GM23338 (cell line): ENCODE measurements around the gene COMMD7. TPM values are rescaled to one million over a fixed set of nuclear protein-coding genes. Genes with fewer than 3 reads are reported as not detected.

Source experiments
- CREB1 ChIP-seq: fragments of 250-450 bp; sonication (Bioruptor Pico); IDR thresholded peaks from 2 replicates; pipeline ENCODE4 v1.5.0; 2020; ENCODE audit warnings: low read depth, mild to moderate bottlenecking, moderate library complexity
- EZH2phosphoT487 ChIP-seq: fragments of 200-600 bp; sonication (generic); IDR thresholded peaks from one replicate; pipeline ENCODE4 v1.8.1; 2018; ENCODE audit warnings: antibody characterized with exemption; ENCODE audit not compliant: unreplicated experiment
- POLR2AphosphoS5 ChIP-seq: IDR thresholded peaks from 2 replicates; pipeline ENCODE4 v1.6.1; 2016; ENCODE audit warnings: antibody characterized with exemption, low read depth
- STAT1 ChIP-seq: IDR thresholded peaks from one replicate; pipeline ENCODE4 v1.6.1; 2016; ENCODE audit warnings: antibody characterized with exemption; ENCODE audit not compliant: unreplicated experiment
- polyA plus RNA-seq: library from polyadenylated mRNA; unstranded; fragments of >200 nt; fragmentation: Nextera tagmentation; extraction: Ambion mirVana; gene quantifications from 2 replicates; pipeline ENCODE4 v1.2.1, GENCODE V29; 2016
- total RNA-seq: library from RNA; depleted of rRNA; stranded (reverse); fragments of >200 nt; shearing (Covaris generic); gene quantifications from 2 replicates; pipeline ENCODE4 v1.2.3, GENCODE V29; 2014
- TF ChIP-seq, protein P1 (sequence below): fragments of 250-450 bp; sonication (Bioruptor Pico); IDR thresholded peaks from 2 replicates; pipeline ENCODE4 v1.5.0; 2020; ENCODE audit warnings: mild to moderate bottlenecking, moderate library complexity
- TF ChIP-seq, protein P2 (sequence below), 2 experiments: fragments of 200-600 bp in 1 of 2; sonication (generic) in 1 of 2; conservative IDR thresholded peaks; 2 replicates each; pipeline versions ENCODE4 v1.5.1 to v1.6.1; 2016 to 2017; ENCODE audit warnings: antibody characterized with exemption in 2 of 2, low read depth in 2 of 2, mild to moderate bottlenecking in 2 of 2, moderate library complexity in 1 of 2

COMMD7 gene
- total and polyA plus RNA-seq, 2 experiments from 2014 or later, result 67.3 to 86.4 TPM

DNA sequence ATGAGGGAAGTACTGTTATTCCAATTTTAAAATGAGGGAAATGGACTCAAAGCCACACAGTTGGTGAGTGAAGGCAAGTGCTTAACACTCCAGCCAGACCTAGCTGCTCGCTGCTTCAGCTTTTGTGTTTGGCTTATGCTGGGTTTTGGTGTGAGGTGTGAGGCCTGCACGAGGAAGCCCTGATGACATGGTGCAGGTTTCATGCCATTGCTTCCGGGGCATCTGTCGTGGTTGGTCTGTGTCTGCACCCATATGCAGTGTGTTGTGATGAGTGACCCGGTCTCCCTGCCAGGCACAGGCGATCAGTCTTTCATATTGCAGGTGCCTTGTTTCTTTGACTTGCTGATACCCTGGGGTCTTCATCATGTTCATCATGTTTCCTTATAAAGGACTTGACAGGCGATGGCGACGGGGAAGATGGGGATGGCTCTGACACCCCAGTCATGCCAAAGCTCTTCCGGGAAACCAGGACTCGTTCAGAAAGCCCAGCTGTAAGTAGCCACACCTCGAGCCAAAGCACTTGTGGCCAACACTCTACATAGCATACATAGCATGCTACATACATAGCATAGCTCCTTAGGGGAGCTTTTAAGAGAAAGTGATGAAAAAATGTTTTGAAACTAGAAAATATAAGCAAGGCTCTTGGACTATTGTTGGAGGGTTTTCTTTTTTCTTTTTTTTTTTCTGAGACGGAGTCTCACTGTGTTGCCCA is 41.3 kb upstream of the COMMD7 start (continued):
- TF ChIP-seq, protein P1, sequence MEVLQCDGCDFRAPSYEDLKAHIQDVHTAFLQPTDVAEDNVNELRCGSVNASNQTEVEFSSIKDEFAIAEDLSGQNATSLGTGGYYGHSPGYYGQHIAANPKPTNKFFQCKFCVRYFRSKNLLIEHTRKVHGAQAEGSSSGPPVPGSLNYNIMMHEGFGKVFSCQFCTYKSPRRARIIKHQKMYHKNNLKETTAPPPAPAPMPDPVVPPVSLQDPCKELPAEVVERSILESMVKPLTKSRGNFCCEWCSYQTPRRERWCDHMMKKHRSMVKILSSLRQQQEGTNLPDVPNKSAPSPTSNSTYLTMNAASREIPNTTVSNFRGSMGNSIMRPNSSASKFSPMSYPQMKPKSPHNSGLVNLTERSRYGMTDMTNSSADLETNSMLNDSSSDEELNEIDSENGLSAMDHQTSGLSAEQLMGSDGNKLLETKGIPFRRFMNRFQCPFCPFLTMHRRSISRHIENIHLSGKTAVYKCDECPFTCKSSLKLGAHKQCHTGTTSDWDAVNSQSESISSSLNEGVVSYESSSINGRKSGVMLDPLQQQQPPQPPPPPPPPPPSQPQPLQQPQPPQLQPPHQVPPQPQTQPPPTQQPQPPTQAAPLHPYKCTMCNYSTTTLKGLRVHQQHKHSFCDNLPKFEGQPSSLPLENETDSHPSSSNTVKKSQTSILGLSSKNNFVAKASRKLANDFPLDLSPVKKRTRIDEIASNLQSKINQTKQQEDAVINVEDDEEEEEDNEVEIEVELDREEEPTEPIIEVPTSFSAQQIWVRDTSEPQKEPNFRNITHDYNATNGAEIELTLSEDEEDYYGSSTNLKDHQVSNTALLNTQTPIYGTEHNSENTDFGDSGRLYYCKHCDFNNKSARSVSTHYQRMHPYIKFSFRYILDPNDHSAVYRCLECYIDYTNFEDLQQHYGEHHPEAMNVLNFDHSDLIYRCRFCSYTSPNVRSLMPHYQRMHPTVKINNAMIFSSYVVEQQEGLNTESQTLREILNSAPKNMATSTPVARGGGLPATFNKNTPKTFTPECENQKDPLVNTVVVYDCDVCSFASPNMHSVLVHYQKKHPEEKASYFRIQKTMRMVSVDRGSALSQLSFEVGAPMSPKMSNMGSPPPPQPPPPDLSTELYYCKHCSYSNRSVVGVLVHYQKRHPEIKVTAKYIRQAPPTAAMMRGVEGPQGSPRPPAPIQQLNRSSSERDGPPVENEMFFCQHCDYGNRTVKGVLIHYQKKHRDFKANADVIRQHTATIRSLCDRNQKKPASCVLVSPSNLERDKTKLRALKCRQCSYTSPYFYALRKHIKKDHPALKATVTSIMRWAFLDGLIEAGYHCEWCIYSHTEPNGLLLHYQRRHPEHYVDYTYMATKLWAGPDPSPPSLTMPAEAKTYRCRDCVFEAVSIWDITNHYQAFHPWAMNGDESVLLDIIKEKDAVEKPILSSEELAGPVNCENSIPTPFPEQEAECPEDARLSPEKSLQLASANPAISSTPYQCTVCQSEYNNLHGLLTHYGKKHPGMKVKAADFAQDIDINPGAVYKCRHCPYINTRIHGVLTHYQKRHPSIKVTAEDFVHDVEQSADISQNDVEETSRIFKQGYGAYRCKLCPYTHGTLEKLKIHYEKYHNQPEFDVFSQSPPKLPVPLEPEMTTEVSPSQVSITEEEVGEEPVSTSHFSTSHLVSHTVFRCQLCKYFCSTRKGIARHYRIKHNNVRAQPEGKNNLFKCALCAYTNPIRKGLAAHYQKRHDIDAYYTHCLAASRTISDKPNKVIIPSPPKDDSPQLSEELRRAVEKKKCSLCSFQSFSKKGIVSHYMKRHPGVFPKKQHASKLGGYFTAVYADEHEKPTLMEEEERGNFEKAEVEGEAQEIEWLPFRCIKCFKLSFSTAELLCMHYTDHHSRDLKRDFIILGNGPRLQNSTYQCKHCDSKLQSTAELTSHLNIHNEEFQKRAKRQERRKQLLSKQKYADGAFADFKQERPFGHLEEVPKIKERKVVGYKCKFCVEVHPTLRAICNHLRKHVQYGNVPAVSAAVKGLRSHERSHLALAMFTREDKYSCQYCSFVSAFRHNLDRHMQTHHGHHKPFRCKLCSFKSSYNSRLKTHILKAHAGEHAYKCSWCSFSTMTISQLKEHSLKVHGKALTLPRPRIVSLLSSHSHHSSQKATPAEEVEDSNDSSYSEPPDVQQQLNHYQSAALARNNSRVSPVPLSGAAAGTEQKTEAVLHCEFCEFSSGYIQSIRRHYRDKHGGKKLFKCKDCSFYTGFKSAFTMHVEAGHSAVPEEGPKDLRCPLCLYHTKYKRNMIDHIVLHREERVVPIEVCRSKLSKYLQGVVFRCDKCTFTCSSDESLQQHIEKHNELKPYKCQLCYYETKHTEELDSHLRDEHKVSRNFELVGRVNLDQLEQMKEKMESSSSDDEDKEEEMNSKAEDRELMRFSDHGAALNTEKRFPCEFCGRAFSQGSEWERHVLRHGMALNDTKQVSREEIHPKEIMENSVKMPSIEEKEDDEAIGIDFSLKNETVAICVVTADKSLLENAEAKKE (CRISPR knock-in tag), result no peak
- TF ChIP-seq POLR2AphosphoS5 (no peak; the same call in none of the 2 replicates), STAT1 (no peak), EZH2phosphoT487 (no peak), CREB1 (CRISPR knock-in tag) (no peak)
- TF ChIP-seq, protein P2, sequence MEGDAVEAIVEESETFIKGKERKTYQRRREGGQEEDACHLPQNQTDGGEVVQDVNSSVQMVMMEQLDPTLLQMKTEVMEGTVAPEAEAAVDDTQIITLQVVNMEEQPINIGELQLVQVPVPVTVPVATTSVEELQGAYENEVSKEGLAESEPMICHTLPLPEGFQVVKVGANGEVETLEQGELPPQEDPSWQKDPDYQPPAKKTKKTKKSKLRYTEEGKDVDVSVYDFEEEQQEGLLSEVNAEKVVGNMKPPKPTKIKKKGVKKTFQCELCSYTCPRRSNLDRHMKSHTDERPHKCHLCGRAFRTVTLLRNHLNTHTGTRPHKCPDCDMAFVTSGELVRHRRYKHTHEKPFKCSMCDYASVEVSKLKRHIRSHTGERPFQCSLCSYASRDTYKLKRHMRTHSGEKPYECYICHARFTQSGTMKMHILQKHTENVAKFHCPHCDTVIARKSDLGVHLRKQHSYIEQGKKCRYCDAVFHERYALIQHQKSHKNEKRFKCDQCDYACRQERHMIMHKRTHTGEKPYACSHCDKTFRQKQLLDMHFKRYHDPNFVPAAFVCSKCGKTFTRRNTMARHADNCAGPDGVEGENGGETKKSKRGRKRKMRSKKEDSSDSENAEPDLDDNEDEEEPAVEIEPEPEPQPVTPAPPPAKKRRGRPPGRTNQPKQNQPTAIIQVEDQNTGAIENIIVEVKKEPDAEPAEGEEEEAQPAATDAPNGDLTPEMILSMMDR (conservative IDR thresholded peaks at IDR 0.05; ENCODE audit: low read depth in 2 of 2), result no peak
